ENCODE measurements around the gene FMN1.

DNA sequence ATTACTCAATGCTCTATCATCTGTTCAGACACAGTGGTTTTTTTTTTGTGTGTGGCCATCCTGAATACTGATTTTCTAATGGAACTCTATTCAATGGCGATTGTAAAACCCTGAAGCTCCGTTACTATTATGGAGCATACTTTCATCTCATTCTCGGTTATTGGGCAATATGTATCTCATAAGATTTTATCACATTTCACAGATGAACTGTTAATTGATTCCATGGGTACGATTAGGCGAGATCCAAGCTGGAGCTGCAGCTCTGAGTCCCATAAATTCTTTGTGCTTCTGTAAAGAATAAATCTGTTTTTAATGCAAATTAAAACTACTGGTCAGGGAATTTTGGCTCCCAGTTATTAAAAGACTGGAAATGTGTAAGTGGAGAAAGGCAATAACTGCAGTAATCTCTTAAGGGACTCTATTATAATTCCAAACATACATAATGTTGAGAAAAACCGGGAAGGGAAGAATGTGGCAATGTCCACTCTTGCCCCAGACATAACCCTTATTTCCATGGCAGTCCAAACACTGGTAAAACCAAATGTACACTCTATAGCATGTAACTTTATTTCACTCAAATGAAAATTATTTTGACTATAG is 394.5 kb downstream of the FMN1 start:
- no peak for TF ChIP-seq HNRNPK (IDR thresholded peaks at IDR 0.05; ENCODE audit: low read depth, low read length, poor library complexity, severe bottlenecking)
- TF ChIP-seq, protein P1, sequence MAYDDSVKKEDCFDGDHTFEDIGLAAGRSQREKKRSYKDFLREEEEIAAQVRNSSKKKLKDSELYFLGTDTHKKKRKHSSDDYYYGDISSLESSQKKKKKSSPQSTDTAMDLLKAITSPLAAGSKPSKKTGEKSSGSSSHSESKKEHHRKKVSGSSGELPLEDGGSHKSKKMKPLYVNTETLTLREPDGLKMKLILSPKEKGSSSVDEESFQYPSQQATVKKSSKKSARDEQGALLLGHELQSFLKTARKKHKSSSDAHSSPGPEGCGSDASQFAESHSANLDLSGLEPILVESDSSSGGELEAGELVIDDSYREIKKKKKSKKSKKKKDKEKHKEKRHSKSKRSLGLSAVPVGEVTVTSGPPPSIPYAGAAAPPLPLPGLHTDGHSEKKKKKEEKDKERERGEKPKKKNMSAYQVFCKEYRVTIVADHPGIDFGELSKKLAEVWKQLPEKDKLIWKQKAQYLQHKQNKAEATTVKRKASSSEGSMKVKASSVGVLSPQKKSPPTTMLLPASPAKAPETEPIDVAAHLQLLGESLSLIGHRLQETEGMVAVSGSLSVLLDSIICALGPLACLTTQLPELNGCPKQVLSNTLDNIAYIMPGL (CRISPR knock-in tag; IDR thresholded peaks at IDR 0.05; ENCODE audit: borderline replicate concordance in 1 of 2, low read depth in 1 of 2): no peak
- TF ChIP-seq SRSF9 (IDR thresholded peaks at IDR 0.05; ENCODE audit: borderline replicate concordance, insufficient read depth, low read depth, low read length, poor library complexity, severe bottlenecking): no peak
- TF ChIP-seq, protein P2, sequence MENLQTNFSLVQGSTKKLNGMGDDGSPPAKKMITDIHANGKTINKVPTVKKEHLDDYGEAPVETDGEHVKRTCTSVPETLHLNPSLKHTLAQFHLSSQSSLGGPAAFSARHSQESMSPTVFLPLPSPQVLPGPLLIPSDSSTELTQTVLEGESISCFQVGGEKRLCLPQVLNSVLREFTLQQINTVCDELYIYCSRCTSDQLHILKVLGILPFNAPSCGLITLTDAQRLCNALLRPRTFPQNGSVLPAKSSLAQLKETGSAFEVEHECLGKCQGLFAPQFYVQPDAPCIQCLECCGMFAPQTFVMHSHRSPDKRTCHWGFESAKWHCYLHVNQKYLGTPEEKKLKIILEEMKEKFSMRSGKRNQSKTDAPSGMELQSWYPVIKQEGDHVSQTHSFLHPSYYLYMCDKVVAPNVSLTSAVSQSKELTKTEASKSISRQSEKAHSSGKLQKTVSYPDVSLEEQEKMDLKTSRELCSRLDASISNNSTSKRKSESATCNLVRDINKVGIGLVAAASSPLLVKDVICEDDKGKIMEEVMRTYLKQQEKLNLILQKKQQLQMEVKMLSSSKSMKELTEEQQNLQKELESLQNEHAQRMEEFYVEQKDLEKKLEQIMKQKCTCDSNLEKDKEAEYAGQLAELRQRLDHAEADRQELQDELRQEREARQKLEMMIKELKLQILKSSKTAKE (CRISPR knock-in tag; IDR thresholded peaks at IDR 0.05; ENCODE audit: borderline replicate concordance): no peak
- TF ChIP-seq, protein P3, sequence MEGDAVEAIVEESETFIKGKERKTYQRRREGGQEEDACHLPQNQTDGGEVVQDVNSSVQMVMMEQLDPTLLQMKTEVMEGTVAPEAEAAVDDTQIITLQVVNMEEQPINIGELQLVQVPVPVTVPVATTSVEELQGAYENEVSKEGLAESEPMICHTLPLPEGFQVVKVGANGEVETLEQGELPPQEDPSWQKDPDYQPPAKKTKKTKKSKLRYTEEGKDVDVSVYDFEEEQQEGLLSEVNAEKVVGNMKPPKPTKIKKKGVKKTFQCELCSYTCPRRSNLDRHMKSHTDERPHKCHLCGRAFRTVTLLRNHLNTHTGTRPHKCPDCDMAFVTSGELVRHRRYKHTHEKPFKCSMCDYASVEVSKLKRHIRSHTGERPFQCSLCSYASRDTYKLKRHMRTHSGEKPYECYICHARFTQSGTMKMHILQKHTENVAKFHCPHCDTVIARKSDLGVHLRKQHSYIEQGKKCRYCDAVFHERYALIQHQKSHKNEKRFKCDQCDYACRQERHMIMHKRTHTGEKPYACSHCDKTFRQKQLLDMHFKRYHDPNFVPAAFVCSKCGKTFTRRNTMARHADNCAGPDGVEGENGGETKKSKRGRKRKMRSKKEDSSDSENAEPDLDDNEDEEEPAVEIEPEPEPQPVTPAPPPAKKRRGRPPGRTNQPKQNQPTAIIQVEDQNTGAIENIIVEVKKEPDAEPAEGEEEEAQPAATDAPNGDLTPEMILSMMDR (CRISPR knock-in tag; IDR thresholded peaks at IDR 0.05): no peak
- TF ChIP-seq GATA4 (IDR thresholded peaks at IDR 0.05; ENCODE audit: borderline replicate concordance, low read depth): no peak
- TF ChIP-seq BRF2 (CRISPR knock-in tag; IDR thresholded peaks at IDR 0.05): no peak
- no peak for TF ChIP-seq TCF7 (IDR thresholded peaks at IDR 0.05; ENCODE audit: low read depth)
- TF ChIP-seq ZBTB1 (CRISPR knock-in tag; IDR thresholded peaks at IDR 0.05; ENCODE audit: borderline replicate concordance): no peak
- no peak for TF ChIP-seq ZNF703 (CRISPR knock-in tag; IDR thresholded peaks at IDR 0.05; ENCODE audit: borderline replicate concordance)
- TF ChIP-seq JUNB (CRISPR knock-in tag; IDR thresholded peaks at IDR 0.05; ENCODE audit: borderline replicate concordance): no peak
- TF ChIP-seq, protein P4, sequence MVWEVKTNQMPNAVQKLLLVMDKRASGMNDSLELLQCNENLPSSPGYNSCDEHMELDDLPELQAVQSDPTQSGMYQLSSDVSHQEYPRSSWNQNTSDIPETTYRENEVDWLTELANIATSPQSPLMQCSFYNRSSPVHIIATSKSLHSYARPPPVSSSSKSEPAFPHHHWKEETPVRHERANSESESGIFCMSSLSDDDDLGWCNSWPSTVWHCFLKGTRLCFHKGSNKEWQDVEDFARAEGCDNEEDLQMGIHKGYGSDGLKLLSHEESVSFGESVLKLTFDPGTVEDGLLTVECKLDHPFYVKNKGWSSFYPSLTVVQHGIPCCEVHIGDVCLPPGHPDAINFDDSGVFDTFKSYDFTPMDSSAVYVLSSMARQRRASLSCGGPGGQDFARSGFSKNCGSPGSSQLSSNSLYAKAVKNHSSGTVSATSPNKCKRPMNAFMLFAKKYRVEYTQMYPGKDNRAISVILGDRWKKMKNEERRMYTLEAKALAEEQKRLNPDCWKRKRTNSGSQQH (CRISPR knock-in tag; IDR thresholded peaks at IDR 0.05; ENCODE audit: low read depth): no peak
- TF ChIP-seq, protein P5, sequence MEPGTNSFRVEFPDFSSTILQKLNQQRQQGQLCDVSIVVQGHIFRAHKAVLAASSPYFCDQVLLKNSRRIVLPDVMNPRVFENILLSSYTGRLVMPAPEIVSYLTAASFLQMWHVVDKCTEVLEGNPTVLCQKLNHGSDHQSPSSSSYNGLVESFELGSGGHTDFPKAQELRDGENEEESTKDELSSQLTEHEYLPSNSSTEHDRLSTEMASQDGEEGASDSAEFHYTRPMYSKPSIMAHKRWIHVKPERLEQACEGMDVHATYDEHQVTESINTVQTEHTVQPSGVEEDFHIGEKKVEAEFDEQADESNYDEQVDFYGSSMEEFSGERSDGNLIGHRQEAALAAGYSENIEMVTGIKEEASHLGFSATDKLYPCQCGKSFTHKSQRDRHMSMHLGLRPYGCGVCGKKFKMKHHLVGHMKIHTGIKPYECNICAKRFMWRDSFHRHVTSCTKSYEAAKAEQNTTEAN (CRISPR knock-in tag; conservative IDR thresholded peaks at IDR 0.05): no peak

Measured in HepG2 (cell line).